Stimulated activated CD4-positive, alpha-beta T cell treated with anti-CD3 and anti-CD28 coated beads, Interleukin-15, amount 100 ng/mL, for 48 hours (primary cell): Measurements from ENCODE around the gene LMF2.

Source experiments
- DNase-seq, 2 donors: peaks; one replicate each; pipeline ENCODE4 v3.0.0-alpha.2; 2020; ENCODE audit warnings: low read depth in 2 of 2

The LMF2 gene

GRCh38 chr22:50465066-50465930, 42.2 kb downstream of the LMF2 start:
- DNase-seq: no peak

- DNase-seq: no peak
Measured at GRCh38 chr22:50464451-50464850, 43.1 kb downstream of the LMF2 start.

GRCh38 chr22:50463188-50463900, 44.2 kb downstream of the LMF2 start:
- DNase-seq: no peak

- no peak for DNase-seq
Measured at GRCh38 chr22:50461979-50462540, 45.4 kb downstream of the LMF2 start.

GRCh38 chr22:50461536-50461935, 46.0 kb downstream of the LMF2 start:
- no peak for DNase-seq

GRCh38 chr22:50460938-50461337, 46.6 kb downstream of the LMF2 start:
- no peak for DNase-seq

GRCh38 chr22:50459496-50460140, 47.9 kb downstream of the LMF2 start:
- no peak for DNase-seq

- no peak for DNase-seq
Measured at GRCh38 chr22:50459016-50459415, 48.5 kb downstream of the LMF2 start.

GRCh38 chr22:50456466-50457234, 50.9 kb downstream of the LMF2 start:
- no peak for DNase-seq

GRCh38 chr22:50456026-50456425, 51.5 kb downstream of the LMF2 start:
- DNase-seq: no peak

GRCh38 chr22:50455201-50455600, 52.3 kb downstream of the LMF2 start:
- DNase-seq: no peak

- no peak for DNase-seq
Measured at GRCh38 chr22:50454556-50455075, 52.9 kb downstream of the LMF2 start.
